ENCODE results near the gene SMAD2. TPM values are rescaled to one million over a fixed set of nuclear protein-coding genes. Genes with fewer than 3 reads are reported as not detected.

Gene SMAD2
- total RNA-seq, 2 experiments from 2014 or later: 40.4 to 81.1 TPM

DNA sequence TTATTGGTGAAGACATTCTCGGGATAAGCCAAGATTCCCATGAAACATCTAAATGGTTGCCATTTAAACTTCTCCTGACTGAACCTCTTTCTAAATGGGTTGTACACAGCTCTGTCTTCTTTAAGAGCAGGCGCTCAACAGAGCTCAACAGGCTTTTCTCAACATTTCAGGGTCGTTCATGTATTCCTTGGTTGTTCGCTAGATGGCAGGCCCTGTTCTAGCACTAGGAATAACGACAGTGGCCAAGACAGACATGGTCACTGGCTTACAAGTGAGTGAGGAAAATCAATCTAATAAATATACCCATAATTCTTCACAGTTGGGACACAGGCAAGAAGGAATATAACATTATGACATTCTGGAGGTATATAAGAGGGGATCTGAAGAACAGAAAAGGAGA, 154.5 kb downstream of the SMAD2 start:
- CTCF ChIA-PET (ENCODE audit: unreplicated experiment): no interaction called here
- no peak for TF ChIP-seq CTCF (conservative IDR thresholded peaks at IDR 0.05; ENCODE audit: low read length)
- no peak for TF ChIP-seq EZH2phosphoT487 (IDR thresholded peaks at IDR 0.05; ENCODE audit: borderline replicate concordance, low read depth, low read length)
- Histone ChIP-seq H3K36me3 (ENCODE audit: insufficient read depth, low read length) (no peaks in the 10 kb centered on the region), H3K4me3 (ENCODE audit: low read depth, low read length, poor library complexity, severe bottlenecking) (no peak overlapping the region), H4K20me1 (ENCODE audit: insufficient read depth, low read length) (no peaks in the 10 kb centered on the region), H2AFZ (ENCODE audit: low read length) (no peak overlapping the region), H3K79me2 (ENCODE audit: insufficient read depth, low read depth, low read length) (no peaks in the 10 kb centered on the region), H3K4me1 (ENCODE audit: insufficient read depth, low read length, poor library complexity, severe bottlenecking) (no peaks in the 10 kb centered on the region), H3K4me2 (ENCODE audit: low read length) (no peak overlapping the region), H3K9me3 (ENCODE audit: low read length) (no peaks in the 10 kb centered on the region), H3K27ac (ENCODE audit: low read depth, low read length, poor library complexity, severe bottlenecking) (no peak overlapping the region), H3K9me2 (ENCODE audit: insufficient read depth, low read length) (no peaks in the 10 kb centered on the region)
- intact Hi-C loops (cut with micrococcal nuclease; ENCODE audit: unreplicated experiment): no loop called here
- POLR2A ChIA-PET: no interaction called here
- DNase-seq (ENCODE audit: low spot score): no peak
- no TSS peak for BruUV-seq (replicated peaks)

GRCh38 chr18:47773931-47774330, 156.5 kb downstream of the SMAD2 start:
- no peak for DNase-seq (ENCODE audit: low spot score)
- TF ChIP-seq EZH2phosphoT487 (IDR thresholded peaks at IDR 0.05; ENCODE audit: borderline replicate concordance, low read depth, low read length) (no peak), CTCF (conservative IDR thresholded peaks at IDR 0.05; ENCODE audit: low read length) (no peak)
- no TSS peak for BruUV-seq (replicated peaks)
- Histone ChIP-seq H3K9me2 (ENCODE audit: insufficient read depth, low read length) (no peaks in the 10 kb centered on the region), H3K4me1 (ENCODE audit: insufficient read depth, low read length, poor library complexity, severe bottlenecking) (no peaks in the 10 kb centered on the region), H3K4me3 (ENCODE audit: low read depth, low read length, poor library complexity, severe bottlenecking) (no peak overlapping the region), H3K27ac (ENCODE audit: low read depth, low read length, poor library complexity, severe bottlenecking) (no peak overlapping the region), H4K20me1 (ENCODE audit: insufficient read depth, low read length) (no peaks in the 10 kb centered on the region), H2AFZ (ENCODE audit: low read length) (no peak overlapping the region), H3K4me2 (ENCODE audit: low read length) (no peak overlapping the region), H3K36me3 (ENCODE audit: insufficient read depth, low read length) (no peaks in the 10 kb centered on the region), H3K79me2 (ENCODE audit: insufficient read depth, low read depth, low read length) (no peaks in the 10 kb centered on the region), H3K9me3 (ENCODE audit: low read length) (no peaks in the 10 kb centered on the region)
- ChIA-PET CTCF (ENCODE audit: unreplicated experiment) (no interaction called here), POLR2A (no interaction called here)
- intact Hi-C loops (cut with micrococcal nuclease; ENCODE audit: unreplicated experiment): no loop called here

GRCh38 chr18:47772374-47773248, 157.8 kb downstream of the SMAD2 start:
- no TSS peak for BruUV-seq (replicated peaks)
- Histone ChIP-seq H4K20me1 (ENCODE audit: insufficient read depth, low read length) (no peaks in the 10 kb centered on the region), H3K9me2 (ENCODE audit: insufficient read depth, low read length) (no peaks in the 10 kb centered on the region), H3K4me1 (ENCODE audit: insufficient read depth, low read length, poor library complexity, severe bottlenecking) (no peaks in the 10 kb centered on the region), H3K27ac (ENCODE audit: low read depth, low read length, poor library complexity, severe bottlenecking) (no peak overlapping the region), H3K79me2 (ENCODE audit: insufficient read depth, low read depth, low read length) (no peaks in the 10 kb centered on the region), H3K36me3 (ENCODE audit: insufficient read depth, low read length) (no peaks in the 10 kb centered on the region), H3K4me2 (ENCODE audit: low read length) (no peak overlapping the region), H2AFZ (ENCODE audit: low read length) (no peak overlapping the region), H3K9me3 (ENCODE audit: low read length) (no peaks in the 10 kb centered on the region), H3K4me3 (ENCODE audit: low read depth, low read length, poor library complexity, severe bottlenecking) (no peak overlapping the region)
- intact Hi-C loops (cut with micrococcal nuclease; ENCODE audit: unreplicated experiment): loop anchor here (1.0 kb wide), 1 partner anchor 250 kb away; no protein-coding TSS in a partner anchor
- TF ChIP-seq EZH2phosphoT487 (IDR thresholded peaks at IDR 0.05; ENCODE audit: borderline replicate concordance, low read depth, low read length): no peak
- peak; percentile 79 for TF ChIP-seq CTCF (conservative IDR thresholded peaks at IDR 0.05; ENCODE audit: low read length)
- POLR2A ChIA-PET: no interaction called here
- peak; percentile 35 for DNase-seq (ENCODE audit: low spot score)
- CTCF ChIA-PET (ENCODE audit: unreplicated experiment): interaction anchor here (0.6 kb wide), 1 partner anchor 119 kb away, joined by 3 read pairs; no protein-coding TSS in a partner anchor
